Measurements from ENCODE around the gene TANGO2.

TANGO2 gene

GRCh38 chr22:19972652-19973550 is 48.0 kb upstream of the TANGO2 start:
- no peak overlapping the region for H3K4me3 ChIP-seq (ENCODE audit: low read depth, low read length, poor library complexity, severe bottlenecking)
- H3K27ac ChIP-seq (ENCODE audit: low read depth, low read length, poor library complexity, severe bottlenecking) = no peak overlapping the region
- no peaks in the 10 kb centered on the region for H3K9me3 ChIP-seq (ENCODE audit: low read length)
- TF ChIP-seq CTCF (IDR thresholded peaks at IDR 0.05; ENCODE audit: low read length) (no peak), EZH2 (IDR thresholded peaks at IDR 0.05; ENCODE audit: borderline replicate concordance, low read length) (no peak)
- peaks cover 13% of the 10 kb centered on the region for H3K4me1 ChIP-seq (ENCODE audit: insufficient read depth, low read length, severe bottlenecking)
- H3K36me3 ChIP-seq (ENCODE audit: insufficient read depth, low read length) = peaks cover 5% of the 10 kb centered on the region; the same call in 1 of the 2 replicates
- no peaks in the 10 kb centered on the region for H3K79me2 ChIP-seq (ENCODE audit: insufficient read depth, low read length)
- no peak overlapping the region for H3K9ac ChIP-seq (ENCODE audit: low read length)
- no peaks in the 10 kb centered on the region for H3K9me2 ChIP-seq (ENCODE audit: low read depth, low read length)
- no peaks in the 10 kb centered on the region for H3F3A ChIP-seq (ENCODE audit: insufficient read depth, low read length)
- peaks cover 3% of the 10 kb centered on the region; the same call in 1 of the 2 replicates for H3K27me3 ChIP-seq (ENCODE audit: insufficient read depth, low read length)
- no peaks in the 10 kb centered on the region for H4K20me1 ChIP-seq (ENCODE audit: insufficient read depth, low read length)
- H3K4me2 ChIP-seq (ENCODE audit: low read length) = no peak overlapping the region
- H2AFZ ChIP-seq (ENCODE audit: low read length) = no peak overlapping the region

GRCh38 chr22:19973551-19974267 is 47.2 kb upstream of the TANGO2 start:
- no peaks in the 10 kb centered on the region for H3K36me3 ChIP-seq (ENCODE audit: insufficient read depth, low read length)

More at GRCh38 chr22:19973551-19974267, 47.2 kb upstream of the TANGO2 start:
- no peaks in the 10 kb centered on the region for H3K9me2 ChIP-seq (ENCODE audit: low read depth, low read length)
- peaks cover 13% of the 10 kb centered on the region for H3K4me1 ChIP-seq (ENCODE audit: insufficient read depth, low read length, severe bottlenecking)
- no peak overlapping the region for H3K27ac ChIP-seq (ENCODE audit: low read depth, low read length, poor library complexity, severe bottlenecking)
- H3K79me2 ChIP-seq (ENCODE audit: insufficient read depth, low read length) = no peaks in the 10 kb centered on the region
- peak overlapping the region; percentile 30 for H3K4me3 ChIP-seq (ENCODE audit: low read depth, low read length, poor library complexity, severe bottlenecking)
- no peak overlapping the region for H3K9ac ChIP-seq (ENCODE audit: low read length)
- H4K20me1 ChIP-seq (ENCODE audit: insufficient read depth, low read length) = no peaks in the 10 kb centered on the region
- H3K27me3 ChIP-seq (ENCODE audit: insufficient read depth, low read length) = peaks cover 3% of the 10 kb centered on the region; the same call in 1 of the 2 replicates
- H3K4me2 ChIP-seq (ENCODE audit: low read length) = peak overlapping the region; percentile 43; the same call in 1 of the 2 replicates
- no peak overlapping the region for H2AFZ ChIP-seq (ENCODE audit: low read length)
- no peaks in the 10 kb centered on the region for H3K9me3 ChIP-seq (ENCODE audit: low read length)
- H3F3A ChIP-seq (ENCODE audit: insufficient read depth, low read length) = no peaks in the 10 kb centered on the region
- TF ChIP-seq EZH2 (IDR thresholded peaks at IDR 0.05; ENCODE audit: borderline replicate concordance, low read length) (no peak), CTCF (IDR thresholded peaks at IDR 0.05; ENCODE audit: low read length) (no peak)
